Germinal center (tissue), 1 donor: ENCODE data around the gene USP19.

Source experiments
- DNase-seq: peaks from one replicate; pipeline ENCODE4 v3.0.0; 2012; ENCODE audit warnings: mixed read lengths, low spot score

Gene USP19

GRCh38 chr3:49120438-49121131 is at the start of gene USP19:
TSS of gene USP19 (minus strand) at chr3:49120823. CDS start at chr3:49119145, 1,678 bp downstream.
- DNase-seq: peak; percentile 96

- DNase-seq: no peak
Observed at GRCh38 chr3:49166752-49167556, 46.3 kb upstream of the USP19 start.

GRCh38 chr3:49165771-49166751 is 45.4 kb upstream of the USP19 start, which contains the start of gene CCDC71:
TSS of gene CCDC71 (minus strand) at chr3:49166331. CDS start at chr3:49164208, 2,123 bp downstream.
- DNase-seq: peak; percentile 87

- no peak for DNase-seq
Observed at GRCh38 chr3:49164983-49165720, 44.5 kb upstream of the USP19 start.

GRCh38 chr3:49163609-49164008 is 43.0 kb upstream of the USP19 start:
- DNase-seq: no peak

- no peak for DNase-seq
Observed at GRCh38 chr3:49162751-49163419, 42.3 kb upstream of the USP19 start.

- no peak for DNase-seq
Observed at GRCh38 chr3:49161808-49162530, 41.3 kb upstream of the USP19 start.

GRCh38 chr3:49161197-49161596 is 40.6 kb upstream of the USP19 start:
- DNase-seq: no peak

GRCh38 chr3:49158792-49159191 is 38.2 kb upstream of the USP19 start:
- DNase-seq: no peak

GRCh38 chr3:49158103-49158709 is 37.6 kb upstream of the USP19 start:
- DNase-seq: peak; percentile 43

GRCh38 chr3:49157289-49157688 is 36.7 kb upstream of the USP19 start:
- no peak for DNase-seq

GRCh38 chr3:49153349-49153912 is 32.8 kb upstream of the USP19 start:
- no peak for DNase-seq

GRCh38 chr3:49151610-49152009 is 31.0 kb upstream of the USP19 start:
- DNase-seq: no peak

GRCh38 chr3:49148159-49148558 is 27.5 kb upstream of the USP19 start:
- DNase-seq: no peak

GRCh38 chr3:49140080-49140479 is 19.5 kb upstream of the USP19 start:
- no peak for DNase-seq

GRCh38 chr3:49135499-49135898 is 14.9 kb upstream of the USP19 start:
- DNase-seq: no peak

- no peak for DNase-seq
Observed at GRCh38 chr3:49134471-49135265, 14.0 kb upstream of the USP19 start.

- DNase-seq: peak; percentile 29
Observed at GRCh38 chr3:49133226-49133951, 12.8 kb upstream of the USP19 start.
